IMR-90 (cell line): ENCODE results near the gene RCL1. TPM values are rescaled to one million over a fixed set of nuclear protein-coding genes. Genes with fewer than 3 reads are reported as not detected.

Source experiments
- ATAC-seq: fragments of 200-7000 bp; cut with Tn5 transposase; 2 replicates; pipeline ENCODE4 v1.9.1; 2020; ENCODE audit warnings: low read depth, mild to moderate bottlenecking, moderate library complexity
- BruUV-seq: library from RNA; stranded (reverse); fragments of 400-500 nt; replicated peaks from 2 replicates; lab custom pipeline; 2021; lab: Mats Ljungman, UMichigan
- CTCF ChIA-PET: fragments of 300-600 bp; formaldehyde crosslinking; extraction: SDS; loops from one replicate; lab custom pipeline; 2021; ENCODE audit warnings: antibody characterized with exemption; lab: Yijun Ruan, JAX
- POLR2A ChIA-PET: fragments of 300-600 bp; sonication (Branson Sonifier 250); formaldehyde crosslinking; loops from one replicate; lab custom pipeline; 2022; ENCODE audit warnings: antibody characterized with exemption; ENCODE audit not compliant: unreplicated experiment; lab: Charles Lee
- DNase-seq: peaks from one replicate; pipeline ENCODE4 v3.0.0; 2013
- H2AFZ ChIP-seq: replicated peaks from 2 replicates; pipeline ENCODE3; 2013; ENCODE audit warnings: low read length, mild to moderate bottlenecking; ENCODE audit not compliant: poor library complexity
- H2AK5ac ChIP-seq: 2 replicates; pipeline ENCODE4 v1.6.1; 2013; ENCODE audit warnings: low read depth, low read length, inconsistent platforms
- H2AK9ac ChIP-seq: replicated peaks from 2 replicates; pipeline ENCODE3; 2013; ENCODE audit warnings: mild to moderate bottlenecking, low read depth, low read length, moderate library complexity; ENCODE audit not compliant: poor library complexity
- H2BK120ac ChIP-seq: 2 replicates; pipeline ENCODE4 v1.6.1; 2013; ENCODE audit warnings: low read depth, low read length, inconsistent platforms
- H2BK15ac ChIP-seq: 3 replicates; pipeline ENCODE4 v1.6.1; 2013; ENCODE audit warnings: low read depth, low read length, inconsistent platforms
- H2BK20ac ChIP-seq: 2 replicates; pipeline ENCODE4 v1.6.1; 2013; ENCODE audit warnings: low read depth, mild to moderate bottlenecking, inconsistent platforms, low read length, moderate library complexity
- H2BK5ac ChIP-seq: 2 replicates; pipeline ENCODE4 v1.6.1; 2013; ENCODE audit warnings: mild to moderate bottlenecking, low read depth, low read length, inconsistent platforms; ENCODE audit not compliant: poor library complexity, severe bottlenecking
- H3K14ac ChIP-seq: replicated peaks from 2 replicates; pipeline ENCODE4 v1.6.1; 2013; ENCODE audit warnings: low read depth, low read length, inconsistent platforms
- H3K18ac ChIP-seq: 2 replicates; pipeline ENCODE4 v1.6.1; 2013; ENCODE audit warnings: low read depth, low read length, control low read depth
- H3K23ac ChIP-seq: 2 replicates; pipeline ENCODE4 v1.6.1; 2013; ENCODE audit warnings: low read depth, low read length, inconsistent platforms
- H3K27ac ChIP-seq: 2 replicates; pipeline ENCODE4 v1.5.1; 2013; ENCODE audit warnings: mild to moderate bottlenecking, control low read depth, low read length; ENCODE audit not compliant: insufficient read depth
- H3K27me3 ChIP-seq: 2 replicates; pipeline ENCODE4 v1.6.1; 2013; ENCODE audit warnings: low read length; ENCODE audit not compliant: control insufficient read depth, insufficient read depth
- H3K36me3 ChIP-seq: 2 replicates; pipeline ENCODE4 v1.6.1; 2013; ENCODE audit warnings: low read length, mixed read lengths; ENCODE audit not compliant: control insufficient read depth, insufficient read depth
- H3K4ac ChIP-seq: 2 replicates; pipeline ENCODE4 v1.6.1; 2013; ENCODE audit warnings: low read depth, low read length, inconsistent platforms
- H3K4me1 ChIP-seq: 2 replicates; pipeline ENCODE4 v1.6.1; 2013; ENCODE audit warnings: low read length, mixed read lengths; ENCODE audit not compliant: control insufficient read depth, insufficient read depth
- H3K4me2 ChIP-seq: 2 replicates; pipeline ENCODE4 v1.6.1; 2013; ENCODE audit warnings: low read depth, mild to moderate bottlenecking, control low read depth, low read length, moderate library complexity
- H3K4me3 ChIP-seq: 2 replicates; pipeline ENCODE4 v1.5.1; 2013; ENCODE audit warnings: low read depth, mild to moderate bottlenecking, control low read depth, low read length, moderate library complexity; ENCODE audit not compliant: insufficient read depth
- H3K56ac ChIP-seq: 2 replicates; pipeline ENCODE4 v1.6.1; 2013; ENCODE audit warnings: low read length, inconsistent platforms; ENCODE audit not compliant: insufficient read depth; ENCODE audit errors: extremely low read depth
- H3K79me1 ChIP-seq, 2 experiments: 2 replicates each; pipeline ENCODE4 v1.6.1; 2013; ENCODE audit warnings: low read length in 2 of 2, inconsistent platforms in 1 of 2, low read depth in 1 of 2
- H3K9ac ChIP-seq: 2 replicates; pipeline ENCODE4 v1.6.1; 2013; ENCODE audit warnings: low read depth, low read length, control low read depth
- H3K9me1 ChIP-seq: 2 replicates; pipeline ENCODE4 v1.6.1; 2013; ENCODE audit warnings: low read length, inconsistent platforms; ENCODE audit not compliant: insufficient read depth
- H3K9me3 ChIP-seq: 2 replicates; pipeline ENCODE4 v1.6.1; 2013; ENCODE audit warnings: low read length; ENCODE audit not compliant: control insufficient read depth, insufficient read depth
- H4K20me1 ChIP-seq: 2 replicates; pipeline ENCODE4 v1.6.1; 2013; ENCODE audit warnings: low read length, inconsistent platforms; ENCODE audit not compliant: insufficient read depth
- H4K5ac ChIP-seq: 2 replicates; pipeline ENCODE4 v1.6.1; 2013; ENCODE audit warnings: mild to moderate bottlenecking, low read depth, low read length, control low read depth
- H4K8ac ChIP-seq, 2 experiments: 2 replicates each; pipeline ENCODE4 v1.6.1; 2013; ENCODE audit warnings: low read depth in 2 of 2, low read length in 2 of 2, control low read depth in 1 of 2, inconsistent platforms in 1 of 2
- H4K91ac ChIP-seq: 2 replicates; pipeline ENCODE4 v1.6.1; 2013; ENCODE audit warnings: low read depth, low read length, inconsistent platforms; ENCODE audit not compliant: insufficient read depth
- BHLHE40 ChIP-seq: fragments of 150-350 bp; IDR thresholded peaks from 2 replicates; pipeline ENCODE4 v1.6.1; 2016; ENCODE audit warnings: mild to moderate bottlenecking, low read depth, low read length
- CEBPB ChIP-seq: IDR thresholded peaks from 2 replicates; pipeline ENCODE4 v1.6.1; 2012; ENCODE audit warnings: low read depth, low read length, improper control_type of control experiment
- CHD1 ChIP-seq: IDR thresholded peaks from 2 replicates; pipeline ENCODE4 v1.6.1; 2012; ENCODE audit warnings: low read depth, low read length, improper control_type of control experiment
- CTCF ChIP-seq: conservative IDR thresholded peaks from 2 replicates; pipeline ENCODE4 v1.5.1; 2012; ENCODE audit warnings: mild to moderate bottlenecking, low read depth, low read length, improper control_type of control experiment
- MAZ ChIP-seq: IDR thresholded peaks from 2 replicates; pipeline ENCODE4 v1.6.1; 2012; ENCODE audit warnings: low read depth, mild to moderate bottlenecking, low read length, improper control_type of control experiment, moderate library complexity, borderline replicate concordance
- MXI1 ChIP-seq: IDR thresholded peaks from 2 replicates; pipeline ENCODE4 v1.6.1; 2012; ENCODE audit warnings: low read depth, mild to moderate bottlenecking, low read length, moderate library complexity, borderline replicate concordance
- POLR2A ChIP-seq: IDR thresholded peaks from 2 replicates; pipeline ENCODE4 v1.6.1; 2012; ENCODE audit warnings: mild to moderate bottlenecking, low read depth, low read length
- RCOR1 ChIP-seq: IDR thresholded peaks from 2 replicates; pipeline ENCODE4 v1.6.1; 2012; ENCODE audit warnings: mild to moderate bottlenecking, low read length, improper control_type of control experiment; ENCODE audit not compliant: insufficient replicate concordance
- SMC3 ChIP-seq: fragments of 150-350 bp; IDR thresholded peaks from 2 replicates; pipeline ENCODE4 v1.6.1; 2016; ENCODE audit warnings: low read depth, mild to moderate bottlenecking, antibody characterized with exemption, low read length, moderate library complexity
- WGBS, 2 experiments: methylation state at CpG; one replicate each; pipeline versions ENCODE4 v1.1.5 to v1.1.7; 2013; ENCODE audit warnings: missing lambda C conversion rate in 2 of 2; ENCODE audit not compliant: insufficient read length in 1 of 2; ENCODE audit errors: extremely low coverage in 2 of 2; 5-methylcytosine and 5-hydroxymethylcytosine counted together
- dilution Hi-C: fragments of 300-500 bp; cut with HindIII; formaldehyde crosslinking; loops from one replicate; pipeline ENCODE4 v1.14.3; 2018; ENCODE audit warnings: low sequenced_read_pairs; ENCODE audit not compliant: unreplicated experiment
- in situ Hi-C: fragments of 300-500 bp; cut with MboI; formaldehyde crosslinking; loops from 3 replicates; pipeline ENCODE4 v1.14.3; 2019; ENCODE audit warnings: low sequenced_read_pairs, inconsistent platforms, mixed read lengths
- intact Hi-C: fragments of 100-400 bp; cut with micrococcal nuclease; formaldehyde crosslinking; loops from 2 replicates; pipeline ENCODE4 v1.10.0; 2022
- polyA plus RNA-seq, 3 experiments: library from polyadenylated mRNA; depleted of rRNA; stranded (reverse); fragments of >200 nt; gene quantifications; 2 replicates each; pipeline ENCODE4 v1.2.3, GENCODE V29; 2012; ENCODE audit warnings: low replicate concordance in 1 of 3
- total RNA-seq: library from RNA; depleted of rRNA; stranded (reverse); fragments of >200 nt; gene quantifications from 2 replicates; pipeline ENCODE4 v1.2.3, GENCODE V29; 2012
- TF ChIP-seq, protein P1 (sequence below): fragments of 150-350 bp; IDR thresholded peaks from 2 replicates; pipeline ENCODE4 v1.6.1; 2016; ENCODE audit warnings: low read depth, mild to moderate bottlenecking, low read length, moderate library complexity, borderline replicate concordance
- TF ChIP-seq, protein P2 (sequence below): fragments of 150-350 bp; IDR thresholded peaks from 2 replicates; pipeline ENCODE4 v1.6.1; 2017; ENCODE audit warnings: mild to moderate bottlenecking, antibody characterized with exemption, low read length, low read depth

The RCL1 gene
- total and polyA plus RNA-seq, 2 of the 4 experiments (the other 2 are of a cell fraction) = 12.3 to 13.8 TPM

GRCh38 chr9:4864234-4864661, 71.5 kb downstream of the RCL1 start:
- Histone ChIP-seq H4K91ac (no peak overlapping the region), H2AK5ac (no peak overlapping the region), H2BK5ac (no peak overlapping the region), H2BK20ac (no peak overlapping the region), H3K27me3 (no peaks in the 10 kb centered on the region), H4K20me1 (no peaks in the 10 kb centered on the region), H3K23ac (no peak overlapping the region), H3K4me2 (no peak overlapping the region), H2BK15ac (no peak overlapping the region), H2AFZ (no peak overlapping the region), H4K8ac (no peak overlapping the region), H3K9me1 (peaks cover 7% of the 10 kb centered on the region; the same call in 1 of the 2 replicates), H3K4ac (no peak overlapping the region), H3K79me1 (peaks cover 0 to 3% of the 10 kb centered on the region in 2 experiments; a peak in 2 of 4 replicates), H3K18ac (no peak overlapping the region), H3K4me1 (no peaks in the 10 kb centered on the region; the same call in 1 of the 2 replicates), H4K5ac (no peak overlapping the region), H2AK9ac (peak overlapping the region; percentile 61), H3K56ac (no peak overlapping the region), H3K9ac (no peak overlapping the region), H3K36me3 (0 out of 2 replicates have a peak, but pooled peaks cover 2% of the 10 kb centered on the region), H2BK120ac (no peak overlapping the region), H3K27ac (no peak overlapping the region), H3K4me3 (no peak overlapping the region), H3K9me3 (no peaks in the 10 kb centered on the region), H3K14ac (no peak overlapping the region)
- DNase-seq (no peak), ATAC-seq (no peak)
- in situ Hi-C loops (no loop called here), intact Hi-C loops (loop anchor here (5.0 kb wide), 1 partner anchor 72 kb away; the partner anchor contains the start of gene RCL1), dilution Hi-C loops (no loop called here)
- no TSS peak for BruUV-seq
- CTCF ChIA-PET = no interaction called here
- POLR2A ChIA-PET = no interaction called here
- 87% methylated on average over 9 of the region's 11 CpGs; no CpG with 5 or more reads in 1 of the 2 experiments for WGBS, 2 experiments
- TF ChIP-seq CHD1 = no peak
- no peak for TF ChIP-seq CTCF
- TF ChIP-seq BHLHE40 = no peak
- TF ChIP-seq RCOR1 = no peak
- TF ChIP-seq, protein P1, sequence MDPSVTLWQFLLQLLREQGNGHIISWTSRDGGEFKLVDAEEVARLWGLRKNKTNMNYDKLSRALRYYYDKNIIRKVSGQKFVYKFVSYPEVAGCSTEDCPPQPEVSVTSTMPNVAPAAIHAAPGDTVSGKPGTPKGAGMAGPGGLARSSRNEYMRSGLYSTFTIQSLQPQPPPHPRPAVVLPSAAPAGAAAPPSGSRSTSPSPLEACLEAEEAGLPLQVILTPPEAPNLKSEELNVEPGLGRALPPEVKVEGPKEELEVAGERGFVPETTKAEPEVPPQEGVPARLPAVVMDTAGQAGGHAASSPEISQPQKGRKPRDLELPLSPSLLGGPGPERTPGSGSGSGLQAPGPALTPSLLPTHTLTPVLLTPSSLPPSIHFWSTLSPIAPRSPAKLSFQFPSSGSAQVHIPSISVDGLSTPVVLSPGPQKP = no peak
- no peak for TF ChIP-seq SMC3
- no peak for TF ChIP-seq CEBPB
- TF ChIP-seq MAZ = no peak
- TF ChIP-seq POLR2A = no peak
- TF ChIP-seq, protein P2, sequence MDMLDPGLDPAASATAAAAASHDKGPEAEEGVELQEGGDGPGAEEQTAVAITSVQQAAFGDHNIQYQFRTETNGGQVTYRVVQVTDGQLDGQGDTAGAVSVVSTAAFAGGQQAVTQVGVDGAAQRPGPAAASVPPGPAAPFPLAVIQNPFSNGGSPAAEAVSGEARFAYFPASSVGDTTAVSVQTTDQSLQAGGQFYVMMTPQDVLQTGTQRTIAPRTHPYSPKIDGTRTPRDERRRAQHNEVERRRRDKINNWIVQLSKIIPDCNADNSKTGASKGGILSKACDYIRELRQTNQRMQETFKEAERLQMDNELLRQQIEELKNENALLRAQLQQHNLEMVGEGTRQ = no peak
- TF ChIP-seq MXI1 = no peak
